HT1080 (cell line): Measurements from ENCODE around the gene CDC42BPB. TPM values are rescaled to one million over a fixed set of nuclear protein-coding genes. Genes with fewer than 3 reads are reported as not detected.
A peak's percentile ranks its signal among the peaks of the same experiment; 100 is the strongest.

ENCODE experiments used
- DNase-seq: peaks from one replicate; pipeline ENCODE4 v3.0.0-alpha.2; 2015; ENCODE audit warnings: low read depth
- total RNA-seq: library from RNA; depleted of rRNA; stranded (reverse); fragments of >200 nt; shearing (Covaris generic); gene quantifications from 2 replicates; pipeline ENCODE4 v1.2.3, GENCODE V29; 2014

The CDC42BPB gene
- total RNA-seq, 1 experiment from 2014 or later = 54.3 TPM

DNA sequence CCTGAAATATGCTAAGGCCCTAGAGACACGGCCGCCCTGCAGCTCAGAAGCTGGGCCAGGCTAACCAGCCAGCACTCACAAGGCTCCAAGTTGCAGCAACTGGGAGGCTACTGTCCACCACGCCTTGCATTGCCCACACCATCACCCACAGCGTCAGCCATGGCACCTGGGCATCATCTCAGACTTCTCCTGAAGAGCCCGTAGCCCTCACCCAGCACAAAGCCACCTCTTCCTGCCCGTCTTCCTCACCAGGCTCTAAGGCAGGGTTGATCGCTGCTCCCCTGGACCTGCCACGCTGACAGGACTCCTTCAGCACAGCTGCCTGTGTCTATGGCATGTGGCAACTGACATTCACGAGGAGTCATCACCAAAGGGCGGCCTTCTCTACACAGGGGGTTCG, 38.1 kb downstream of the CDC42BPB start:
- no peak for DNase-seq

- DNase-seq = no peak
These were observed 40.8 kb downstream of the CDC42BPB start for GRCh38 chr14:103016594-103016993.

GRCh38 chr14:103016071-103016470, 41.3 kb downstream of the CDC42BPB start:
- no peak for DNase-seq

- no peak for DNase-seq
These were observed 41.9 kb downstream of the CDC42BPB start for GRCh38 chr14:103015426-103015825.

GRCh38 chr14:103014466-103015228, 42.7 kb downstream of the CDC42BPB start:
- peak; percentile 42 for DNase-seq

DNA sequence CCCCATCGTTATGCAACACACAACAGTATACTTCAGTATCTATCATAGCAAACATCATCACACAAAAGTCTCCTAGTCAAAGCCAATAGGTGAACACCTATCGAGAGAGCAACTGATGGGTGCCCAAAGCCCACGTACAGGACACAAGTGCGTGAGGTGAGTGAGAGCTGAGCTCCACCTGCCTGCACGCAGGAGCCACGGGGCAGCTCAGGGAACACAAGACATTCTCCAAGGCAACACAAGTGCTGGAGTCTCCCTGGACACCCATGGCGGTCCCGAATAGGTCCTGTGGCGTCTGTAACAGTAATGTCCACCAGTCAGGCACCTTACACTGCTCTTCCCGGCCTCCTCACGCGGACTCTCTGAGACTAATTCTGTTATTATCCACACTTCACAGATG, 44.3 kb downstream of the CDC42BPB start:
- DNase-seq = no peak

DNA sequence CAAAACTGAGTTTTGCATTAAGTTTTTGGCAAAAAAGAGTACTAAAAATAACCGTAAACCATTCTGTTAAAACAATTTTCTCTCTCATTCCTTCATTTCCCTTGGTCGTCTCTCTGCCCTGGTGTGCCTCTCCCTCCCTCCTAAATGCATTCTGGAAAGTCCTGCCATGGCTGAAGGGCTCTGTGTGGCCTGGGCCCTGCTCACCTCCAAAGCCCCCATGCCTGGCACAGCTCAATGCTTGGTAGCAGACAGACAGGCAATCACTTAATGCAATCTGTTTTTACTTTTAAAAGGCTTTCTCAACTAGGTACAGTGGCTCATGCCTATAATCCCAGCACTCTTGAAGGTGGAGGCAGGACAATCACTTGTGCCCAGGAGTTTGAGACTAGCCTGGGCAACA, 47.8 kb downstream of the CDC42BPB start:
- DNase-seq = no peak

DNA sequence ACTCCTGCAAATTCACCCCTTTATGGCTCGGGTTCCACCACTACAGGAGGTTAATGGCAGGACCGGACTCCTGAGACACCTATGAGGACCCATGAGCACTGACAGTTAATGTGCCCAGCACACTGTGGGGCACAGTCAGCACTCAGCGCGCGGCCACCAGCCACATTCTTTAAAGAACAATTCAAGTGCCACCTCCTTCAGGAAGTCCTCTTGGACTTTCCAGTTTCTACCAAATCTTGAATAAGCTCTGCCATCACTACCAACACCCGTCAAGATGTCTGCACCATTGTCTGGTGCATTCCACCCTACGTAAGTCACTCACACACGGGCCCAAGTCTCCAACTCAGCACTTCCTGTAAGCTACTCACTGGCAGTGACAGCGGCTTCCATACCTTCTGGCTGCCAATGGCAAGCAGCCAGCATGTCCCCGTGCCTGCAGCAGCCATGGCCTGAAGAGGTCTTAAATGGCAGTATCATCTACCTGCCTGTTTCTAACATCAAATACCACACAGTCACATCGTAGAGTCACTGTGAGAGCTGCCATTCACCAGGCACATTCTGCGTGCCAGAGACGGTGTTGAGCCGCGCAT, 48.5 kb downstream of the CDC42BPB start:
- no peak for DNase-seq

- no peak for DNase-seq
These were observed 49.2 kb downstream of the CDC42BPB start for GRCh38 chr14:103008126-103008525.

DNA sequence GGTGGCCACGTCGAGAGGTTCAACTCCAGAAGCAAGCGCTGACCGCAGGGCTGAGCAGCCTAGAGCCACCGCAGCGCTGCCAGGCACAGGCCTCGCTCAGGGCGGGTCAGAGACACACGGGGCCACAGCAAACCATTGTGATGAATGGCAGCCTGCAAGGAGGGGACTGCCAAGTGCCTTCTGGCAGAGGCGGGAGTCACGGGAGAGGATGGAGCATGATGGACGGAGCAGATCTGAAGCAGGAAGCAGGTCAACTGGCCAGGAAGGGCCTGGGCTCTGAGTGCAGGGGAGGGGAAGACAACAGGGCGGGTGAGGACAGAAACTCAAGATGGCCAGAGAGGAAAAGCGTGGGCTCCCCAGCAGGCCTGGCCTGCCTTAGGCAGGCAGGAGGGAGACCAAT, 49.8 kb downstream of the CDC42BPB start:
- no peak for DNase-seq

DNA sequence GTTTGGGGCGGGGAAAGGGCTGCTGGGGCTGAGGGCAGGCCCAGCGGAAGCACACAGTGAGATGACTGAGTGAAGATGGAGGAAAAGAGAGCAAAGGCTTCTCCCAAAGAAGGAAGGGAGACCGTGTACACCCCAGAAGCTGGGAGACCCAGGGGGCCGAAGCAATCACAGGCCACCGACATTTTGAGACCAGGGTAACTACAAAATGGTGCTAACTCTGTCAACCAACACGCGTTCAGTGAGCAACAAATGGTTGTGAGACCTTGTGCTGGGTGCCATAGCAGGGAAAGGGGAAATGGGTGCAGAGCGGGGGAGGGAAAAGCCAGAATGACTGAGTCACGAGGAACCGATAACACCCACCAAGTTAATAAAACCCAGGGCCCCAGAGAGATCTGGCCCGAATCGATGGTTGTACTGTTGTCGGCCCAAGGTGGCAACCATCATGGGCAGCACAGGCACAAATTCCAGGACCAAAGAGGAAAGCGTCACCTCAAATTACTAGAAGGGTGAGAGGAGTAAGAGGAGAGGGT, 50.3 kb downstream of the CDC42BPB start:
- DNase-seq = no peak

GRCh38 chr14:103006106-103006505, 51.2 kb downstream of the CDC42BPB start:
- no peak for DNase-seq

GRCh38 chr14:103003850-103004249, 53.5 kb downstream of the CDC42BPB start:
- no peak for DNase-seq

DNA sequence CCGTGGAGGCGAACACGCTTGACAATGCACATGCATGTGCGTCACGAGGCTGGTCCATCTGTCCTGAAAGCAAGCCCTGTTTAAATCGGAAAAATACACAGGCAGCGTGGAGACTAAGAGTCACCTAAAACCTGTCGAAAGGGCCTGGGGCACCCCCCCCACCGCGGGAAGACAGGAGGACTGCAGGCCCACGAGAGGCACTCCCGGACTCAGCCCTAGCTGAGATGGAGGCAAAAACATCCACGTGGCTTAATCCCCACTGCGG, 54.1 kb downstream of the CDC42BPB start:
- no peak for DNase-seq

GRCh38 chr14:103002578-103003350, 54.6 kb downstream of the CDC42BPB start:
- DNase-seq = no peak

DNA sequence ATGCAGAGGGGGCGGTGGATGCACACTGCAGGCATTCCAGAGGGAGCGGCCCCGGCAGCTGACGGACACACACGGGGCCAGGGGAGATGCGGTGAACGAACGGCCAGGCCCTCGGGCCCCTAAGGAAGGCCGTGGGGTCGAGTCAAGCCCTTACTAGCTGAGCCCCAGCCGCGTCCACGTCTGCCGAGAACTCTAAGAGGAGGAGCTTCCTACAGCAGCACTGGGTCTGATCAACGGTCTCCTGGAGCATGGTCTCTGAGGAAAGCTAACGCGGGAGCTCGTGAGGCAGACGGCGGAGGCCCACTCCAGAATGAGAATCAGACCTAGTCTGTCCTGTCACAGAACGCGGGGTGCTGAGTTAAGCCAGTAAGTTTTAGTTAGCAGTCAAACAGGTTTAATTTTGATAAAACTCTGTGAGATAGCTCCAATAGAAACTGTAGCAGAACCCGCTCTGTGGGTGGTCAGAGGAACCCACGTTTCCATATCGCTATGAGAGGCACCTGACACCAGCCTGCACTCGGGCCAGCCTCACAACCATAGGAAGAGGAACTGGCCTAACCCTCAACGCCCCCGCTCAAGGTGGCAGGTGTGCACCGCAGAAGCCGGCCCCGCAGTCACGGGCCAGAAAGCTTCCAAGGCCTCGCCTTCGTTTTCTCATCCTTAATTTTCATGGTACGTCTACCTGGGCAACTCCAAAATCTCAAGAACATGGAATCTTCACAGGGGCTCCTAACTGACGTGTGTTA, 55.5 kb downstream of the CDC42BPB start:
- DNase-seq = no peak

- DNase-seq = no peak
These were observed 56.1 kb downstream of the CDC42BPB start for GRCh38 chr14:103001226-103001625.

GRCh38 chr14:103000291-103000921, 56.9 kb downstream of the CDC42BPB start:
- no peak for DNase-seq

DNA sequence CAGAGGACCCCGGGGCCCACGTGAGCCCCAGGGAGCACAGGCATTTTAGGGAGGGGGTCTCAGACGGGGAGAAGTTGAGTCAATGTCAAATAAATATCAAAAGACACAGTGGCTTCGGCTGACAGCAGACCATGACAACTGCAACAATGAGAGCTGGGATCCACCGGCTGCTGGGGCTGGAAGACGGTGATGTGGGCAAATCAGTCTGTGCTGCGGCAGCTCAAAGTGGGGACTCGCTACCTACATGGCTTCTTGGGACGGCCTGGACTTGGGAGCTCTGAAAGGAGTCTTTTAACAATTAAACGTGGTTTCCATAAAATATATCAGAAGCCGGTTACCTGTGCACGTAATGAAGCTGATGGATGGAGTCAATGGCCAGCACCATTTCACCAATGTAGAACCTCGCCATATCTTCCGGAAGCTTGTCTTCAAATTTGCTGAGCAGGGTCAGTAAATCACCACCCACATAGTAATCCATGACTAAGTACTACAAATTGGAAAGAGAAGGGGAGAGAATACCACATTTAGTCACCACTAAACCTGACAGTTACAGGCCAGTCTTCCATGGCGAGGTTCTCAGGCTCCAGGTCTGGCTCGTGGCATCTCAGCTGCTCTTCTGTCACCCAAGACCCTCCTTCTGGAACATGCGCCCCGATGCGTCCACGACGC, 58.0 kb downstream of the CDC42BPB start:
- DNase-seq = no peak

DNA sequence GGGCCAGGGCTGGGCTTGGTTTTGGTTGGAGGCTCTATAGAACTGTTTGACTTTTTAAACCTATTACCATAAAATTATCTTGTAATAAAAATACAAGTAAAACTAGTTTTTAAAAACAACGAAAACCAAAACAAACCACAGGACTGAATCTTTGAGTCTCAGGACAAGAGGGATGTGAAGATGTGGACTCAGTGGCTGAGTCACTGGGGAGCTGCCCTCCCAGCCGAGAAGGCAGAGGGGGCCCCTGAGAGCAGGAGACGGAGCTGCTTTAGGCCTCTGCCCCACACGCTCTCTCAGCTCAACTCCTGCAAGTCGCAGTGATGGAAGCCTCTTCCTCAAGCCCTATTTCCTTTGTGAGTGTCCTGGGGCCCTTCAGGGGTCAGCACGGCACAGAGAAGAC, 59.0 kb downstream of the CDC42BPB start:
- no peak for DNase-seq

DNA sequence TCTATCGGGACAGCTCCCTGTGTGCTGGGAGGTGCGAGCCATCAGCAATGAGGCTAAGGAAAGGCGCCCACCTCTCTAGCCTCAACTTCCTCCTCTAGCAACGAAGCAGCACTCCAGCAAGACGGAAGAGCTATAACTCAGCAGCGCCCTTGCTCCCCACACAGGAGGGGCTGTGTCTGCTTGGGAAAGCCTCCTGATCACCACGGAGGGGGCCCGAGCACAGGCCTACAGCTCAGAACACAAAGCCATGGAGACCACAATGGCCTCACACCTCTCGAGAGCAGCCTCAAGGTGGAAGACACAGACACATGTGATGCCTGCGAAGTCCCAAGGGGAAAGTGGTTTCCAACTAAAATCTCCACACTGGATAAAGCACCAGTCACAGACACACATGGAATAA, 60.4 kb downstream of the CDC42BPB start:
- no peak for DNase-seq
